Spleen (tissue), 7 donors: ENCODE results near the gene MS4A6E.

Experiments used
- POLR2A ChIP-seq, 3 donors: fragments of 450-650 bp; IDR thresholded peaks; one replicate each; pipeline ENCODE4 v1.5.1; 2017; ENCODE audit warnings: antibody characterized with exemption in 3 of 3, mild to moderate bottlenecking in 1 of 3
- POLR2AphosphoS5 ChIP-seq, 3 donors: sonication (generic); formaldehyde crosslinking; IDR thresholded peaks; one replicate each; pipeline ENCODE4 v1.5.1; 2017; ENCODE audit warnings: antibody characterized with exemption in 3 of 3
- TF ChIP-seq, protein P1 (sequence below), 11 experiments: fragments of 200-600 bp in 7 of 11; fragments of 450-650 bp in 4 of 11; sonication (generic) in 4 of 11; IDR thresholded peaks in 8 of 11; conservative IDR thresholded peaks in 3 of 11; 1 replicate in 7 of 11; 2 replicates in 4 of 11; pipeline versions ENCODE4 v1.4.0 to v1.8.0; 2016 to 2021; ENCODE audit warnings: antibody characterized with exemption in 11 of 11, inconsistent platforms in 4 of 11, mild to moderate bottlenecking in 1 of 11
- donor health status: DM: no; HTN: no; CAD: no; lungs with moderate emphysema.
- donor health status: DM: no; HTN: no; CAD: no.
- donor health status: DM: no; HTN: no; CAD: no.

- TF ChIP-seq, protein P1, sequence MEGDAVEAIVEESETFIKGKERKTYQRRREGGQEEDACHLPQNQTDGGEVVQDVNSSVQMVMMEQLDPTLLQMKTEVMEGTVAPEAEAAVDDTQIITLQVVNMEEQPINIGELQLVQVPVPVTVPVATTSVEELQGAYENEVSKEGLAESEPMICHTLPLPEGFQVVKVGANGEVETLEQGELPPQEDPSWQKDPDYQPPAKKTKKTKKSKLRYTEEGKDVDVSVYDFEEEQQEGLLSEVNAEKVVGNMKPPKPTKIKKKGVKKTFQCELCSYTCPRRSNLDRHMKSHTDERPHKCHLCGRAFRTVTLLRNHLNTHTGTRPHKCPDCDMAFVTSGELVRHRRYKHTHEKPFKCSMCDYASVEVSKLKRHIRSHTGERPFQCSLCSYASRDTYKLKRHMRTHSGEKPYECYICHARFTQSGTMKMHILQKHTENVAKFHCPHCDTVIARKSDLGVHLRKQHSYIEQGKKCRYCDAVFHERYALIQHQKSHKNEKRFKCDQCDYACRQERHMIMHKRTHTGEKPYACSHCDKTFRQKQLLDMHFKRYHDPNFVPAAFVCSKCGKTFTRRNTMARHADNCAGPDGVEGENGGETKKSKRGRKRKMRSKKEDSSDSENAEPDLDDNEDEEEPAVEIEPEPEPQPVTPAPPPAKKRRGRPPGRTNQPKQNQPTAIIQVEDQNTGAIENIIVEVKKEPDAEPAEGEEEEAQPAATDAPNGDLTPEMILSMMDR (IDR thresholded peaks at IDR 0.05 in 8 of 11, conservative IDR thresholded peaks at IDR 0.05 in 3 of 11): no peak
- TF ChIP-seq POLR2AphosphoS5 (IDR thresholded peaks at IDR 0.05): no peak
- TF ChIP-seq POLR2A (IDR thresholded peaks at IDR 0.05): no peak
Measured at GRCh38 chr11:60375316-60375715, 48.3 kb downstream of the MS4A6E start.
